ENCODE results near the gene SPRED3. TPM values are rescaled to one million over a fixed set of nuclear protein-coding genes. Genes with fewer than 3 reads are reported as not detected.
A peak's percentile ranks its signal among the peaks of the same experiment; 100 is the strongest.

SPRED3 gene
- total and polyA plus RNA-seq, 4 experiments from 2014 or later = 0.07 to 3.8 (median 3.0) TPM; not detected in 1

DNA sequence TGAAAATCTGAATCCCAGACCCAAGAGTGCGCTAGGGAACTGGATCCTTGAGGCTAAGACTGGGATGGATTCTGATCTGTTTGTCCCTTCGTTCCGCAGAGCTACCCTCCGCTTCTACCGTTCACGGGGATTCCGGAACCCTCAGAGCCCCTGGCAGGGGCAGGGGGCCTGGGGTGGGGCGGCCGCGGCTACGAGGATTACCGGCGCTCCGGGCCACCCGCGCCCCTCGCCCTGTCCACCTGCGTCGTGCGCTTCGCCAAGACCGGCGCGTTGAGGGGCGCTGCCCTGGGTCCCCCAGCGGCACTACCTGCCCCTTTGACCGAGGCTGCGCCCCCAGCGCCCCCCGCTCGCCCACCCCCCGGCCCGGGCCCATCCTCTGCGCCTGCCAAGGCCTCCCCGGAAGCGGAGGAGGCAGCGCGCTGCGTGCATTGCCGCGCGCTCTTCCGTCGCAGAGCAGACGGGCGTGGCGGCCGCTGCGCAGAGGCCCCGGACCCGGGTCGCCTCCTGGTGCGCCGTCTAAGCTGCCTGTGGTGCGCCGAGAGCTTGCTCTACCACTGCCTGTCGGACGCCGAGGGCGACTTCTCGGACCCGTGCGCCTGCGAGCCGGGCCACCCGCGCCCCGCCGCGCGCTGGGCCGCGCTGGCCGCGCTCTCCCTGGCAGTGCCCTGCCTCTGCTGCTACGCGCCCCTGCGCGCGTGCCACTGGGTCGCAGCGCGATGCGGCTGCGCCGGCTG lies 7.1 kb downstream of the SPRED3 start:
- Histone ChIP-seq H3K9me3 (ENCODE audit: control insufficient read depth in 1 of 2, low read length in 2 of 2) (no peaks in the 10 kb centered on the region), H3K36me3 (ENCODE audit: insufficient read depth, low read length) (no peaks in the 10 kb centered on the region), H3K27ac (ENCODE audit: low read depth, low read length) (peak overlapping the region; percentile 3), H3K4me3 (ENCODE audit: low read length in 2 of 2) (peak overlapping the region; percentile 29 to 51), H3K27me3 (ENCODE audit: insufficient read depth, low read length) (no peaks in the 10 kb centered on the region), H3K4me1 (ENCODE audit: insufficient read depth, low read length) (peaks cover 24% of the 10 kb centered on the region)
- Mint-ChIP-seq H3K4me1 (peaks cover 7 to 36% (median 21%) of the 10 kb centered on the region in 4 donors), H3K4me3 (peak overlapping the region; percentile 70 to 85 (median 80)), H3K27ac (peak overlapping the region; percentile 32 to 89 (median 81)), H3K27me3 (no peaks in the 10 kb centered on the region), H3K9me3 (no peaks in the 10 kb centered on the region), H3K36me3 (no peaks in the 10 kb centered on the region)
- ChIA-PET POLR2A (ENCODE audit: partially characterized antibody) (interaction anchor here (1.0 to 3.2 kb wide), 16 partner anchors 8 to 939 kb away, joined by 3 to 39 read pairs (median 5); partner anchors contain the start of genes ACTN4, EIF3K, FAM98C and GGN), CTCF (ENCODE audit: partially characterized antibody) (interaction anchor here (1.9 to 2.2 kb wide), 2 partner anchors 8 to 21 kb away, joined by 4 to 14 read pairs; partner anchors contain the start of genes FAM98C and PSMD8)
- peak in 4 of 5 donors; percentile 48 to 63 (median 58) for DNase-seq
- intact Hi-C loops (cut with micrococcal nuclease) = no loop called here

DNA sequence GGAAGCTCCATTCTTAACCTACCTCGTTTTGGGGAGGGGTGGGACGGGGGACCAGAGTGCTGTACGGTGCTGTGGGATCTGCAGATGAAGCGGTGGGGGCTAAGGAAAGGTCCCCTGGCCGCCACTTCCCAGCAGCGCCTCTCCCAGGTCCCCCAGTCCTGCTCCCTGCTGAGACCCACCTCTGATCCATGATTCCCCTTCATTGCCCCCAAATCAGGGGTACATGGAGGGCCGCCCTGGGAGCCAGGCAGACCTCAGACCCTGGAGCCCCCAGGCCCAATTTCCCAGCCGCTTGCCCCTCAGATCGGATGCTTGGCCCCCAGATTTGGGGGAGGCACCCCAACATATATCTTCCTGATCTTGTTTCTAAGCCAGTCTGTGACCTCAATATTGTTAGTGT lies 10.6 kb downstream of the SPRED3 start:
- Mint-ChIP-seq H3K27ac (no peak overlapping the region), H3K36me3 (peaks cover 0 to 4% of the 10 kb centered on the region in 2 donors), H3K4me3 (no peak overlapping the region), H3K27me3 (no peaks in the 10 kb centered on the region), H3K4me1 (peaks cover 12 to 37% (median 22%) of the 10 kb centered on the region in 4 donors), H3K9me3 (no peaks in the 10 kb centered on the region)
- intact Hi-C loops (cut with micrococcal nuclease) = no loop called here
- no peaks in the 10 kb centered on the region for H3K27me3 ChIP-seq (ENCODE audit: insufficient read depth, low read length)
- H3K27ac ChIP-seq (ENCODE audit: low read depth, low read length) = no peak overlapping the region
- DNase-seq = no peak
- no peaks in the 10 kb centered on the region for H3K9me3 ChIP-seq (ENCODE audit: control insufficient read depth in 1 of 2, low read length in 2 of 2)
- POLR2A ChIA-PET (ENCODE audit: partially characterized antibody) = no interaction called here
- H3K4me3 ChIP-seq (ENCODE audit: low read length in 2 of 2) = no peak overlapping the region
- CTCF ChIA-PET (ENCODE audit: partially characterized antibody) = no interaction called here
- H3K4me1 ChIP-seq (ENCODE audit: insufficient read depth, low read length) = peaks cover 27% of the 10 kb centered on the region
- H3K36me3 ChIP-seq (ENCODE audit: insufficient read depth, low read length) = no peaks in the 10 kb centered on the region

DNA sequence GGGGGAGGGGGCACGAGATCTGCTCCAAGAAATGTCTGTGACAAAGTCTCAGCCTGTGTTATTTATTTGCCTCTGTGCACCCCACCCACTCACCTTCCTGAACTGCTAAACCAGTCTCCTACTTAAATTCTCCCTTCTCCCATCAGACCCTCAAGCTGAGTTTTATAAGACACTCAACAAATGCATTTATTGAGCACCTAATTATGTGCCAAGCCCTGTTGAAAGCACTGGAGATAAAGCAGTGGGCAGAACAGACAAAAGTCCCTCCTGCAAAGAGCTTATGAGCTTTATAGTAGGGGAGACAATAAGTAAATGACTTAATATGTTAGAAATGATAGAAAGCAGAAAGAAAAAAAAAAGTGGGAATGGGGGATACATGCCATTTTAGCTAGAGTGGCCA lies 11.0 kb downstream of the SPRED3 start:
- Mint-ChIP-seq H3K27ac (peak overlapping the region in 1 of 7 donors; percentile 58), H3K4me1 (peaks cover 13 to 36% (median 22%) of the 10 kb centered on the region in 4 donors), H3K9me3 (no peaks in the 10 kb centered on the region), H3K4me3 (no peak overlapping the region), H3K27me3 (no peaks in the 10 kb centered on the region), H3K36me3 (peaks cover 0 to 4% of the 10 kb centered on the region in 2 donors)
- no peak overlapping the region for H3K4me3 ChIP-seq (ENCODE audit: low read length in 2 of 2)
- H3K9me3 ChIP-seq (ENCODE audit: control insufficient read depth in 1 of 2, low read length in 2 of 2) = no peaks in the 10 kb centered on the region
- no peak for DNase-seq
- H3K27me3 ChIP-seq (ENCODE audit: insufficient read depth, low read length) = no peaks in the 10 kb centered on the region
- intact Hi-C loops (cut with micrococcal nuclease) = no loop called here
- ChIA-PET POLR2A (ENCODE audit: partially characterized antibody) (interaction anchor here (0.6 to 1.3 kb wide), 2 partner anchors 12 to 370 kb away, joined by 3 to 5 read pairs; partner anchors contain the start of gene GGN), CTCF (ENCODE audit: partially characterized antibody) (interaction anchor here (1.5 kb wide), 1 partner anchor 531 kb away, joined by 8 read pairs; the partner anchor contains the start of genes MRPS12 and SARS2)
- H3K4me1 ChIP-seq (ENCODE audit: insufficient read depth, low read length) = peaks cover 27% of the 10 kb centered on the region
- no peak overlapping the region for H3K27ac ChIP-seq (ENCODE audit: low read depth, low read length)
- no peaks in the 10 kb centered on the region for H3K36me3 ChIP-seq (ENCODE audit: insufficient read depth, low read length)

DNA sequence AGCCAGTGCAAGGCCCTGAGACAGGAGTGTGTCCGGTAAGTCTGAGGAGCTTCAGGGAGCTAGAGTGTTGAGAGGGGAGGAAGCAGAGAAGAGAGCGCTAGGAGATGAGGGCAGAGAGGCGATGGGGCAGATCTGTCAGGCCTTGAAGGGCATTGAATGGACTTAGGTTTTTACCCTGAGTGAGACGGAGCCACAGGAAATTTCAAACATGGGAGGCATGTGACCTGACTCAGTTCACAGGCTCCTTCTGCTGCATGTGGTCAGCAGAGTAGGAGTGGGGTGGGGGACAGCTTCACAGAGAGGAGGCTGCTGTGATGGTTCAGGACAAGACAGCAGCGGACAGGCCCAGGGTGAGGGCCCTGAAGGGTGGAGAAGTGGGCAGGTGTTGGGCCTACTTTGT lies 11.9 kb downstream of the SPRED3 start:
- Mint-ChIP-seq H3K27me3 (no peaks in the 10 kb centered on the region), H3K27ac (peak overlapping the region in 4 of 7 donors; percentile 13 to 73 (median 58)), H3K36me3 (peaks cover 0 to 7% of the 10 kb centered on the region in 2 donors), H3K4me1 (peaks cover 8 to 30% (median 21%) of the 10 kb centered on the region in 4 donors), H3K9me3 (no peaks in the 10 kb centered on the region), H3K4me3 (peak overlapping the region in 1 of 8 donors; percentile 1)
- no peak for DNase-seq
- intact Hi-C loops (cut with micrococcal nuclease) = loop anchor here (5.0 kb wide), 1 partner anchor 332 kb away; no protein-coding TSS in a partner anchor
- Histone ChIP-seq H3K4me3 (ENCODE audit: low read length in 2 of 2) (no peak overlapping the region), H3K27ac (ENCODE audit: low read depth, low read length) (no peak overlapping the region), H3K27me3 (ENCODE audit: insufficient read depth, low read length) (no peaks in the 10 kb centered on the region), H3K4me1 (ENCODE audit: insufficient read depth, low read length) (peaks cover 26% of the 10 kb centered on the region), H3K36me3 (ENCODE audit: insufficient read depth, low read length) (no peaks in the 10 kb centered on the region), H3K9me3 (ENCODE audit: control insufficient read depth in 1 of 2, low read length in 2 of 2) (no peaks in the 10 kb centered on the region)
- ChIA-PET POLR2A (ENCODE audit: partially characterized antibody) (interaction anchor here (0.6 to 1.3 kb wide), 2 partner anchors 13 to 369 kb away, joined by 3 to 5 read pairs; partner anchors contain the start of gene GGN), CTCF (ENCODE audit: partially characterized antibody) (interaction anchor here (1.5 kb wide), 1 partner anchor 530 kb away, joined by 8 read pairs; the partner anchor contains the start of genes MRPS12 and SARS2)

DNA sequence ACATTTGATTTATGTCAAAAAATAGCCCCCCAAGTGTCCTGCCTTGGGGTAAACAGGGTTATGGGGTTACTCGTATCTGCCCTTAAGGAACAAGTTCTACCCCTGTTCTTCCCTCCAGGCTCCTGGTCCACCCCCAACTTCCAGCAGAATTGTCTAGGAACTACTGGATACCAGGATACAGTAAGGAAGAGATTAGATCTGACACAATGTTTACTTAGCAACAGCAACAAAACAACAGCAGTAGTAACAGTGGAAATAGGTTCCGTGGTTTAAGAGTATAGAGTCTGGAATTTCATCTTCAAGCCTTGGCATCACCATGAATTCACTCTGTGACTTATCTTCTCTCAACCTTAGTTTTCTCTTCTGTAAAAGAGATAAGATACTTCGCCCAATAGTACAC lies 12.7 kb downstream of the SPRED3 start:
- Mint-ChIP-seq H3K27ac (peak overlapping the region in 3 of 7 donors; percentile 11 to 88 (median 35)), H3K4me1 (peaks cover 8 to 30% (median 21%) of the 10 kb centered on the region in 4 donors), H3K9me3 (no peaks in the 10 kb centered on the region), H3K36me3 (peaks cover 0 to 10% of the 10 kb centered on the region in 2 donors), H3K27me3 (no peaks in the 10 kb centered on the region), H3K4me3 (peak overlapping the region in 1 of 8 donors; percentile 22)
- Histone ChIP-seq H3K27me3 (ENCODE audit: insufficient read depth, low read length) (no peaks in the 10 kb centered on the region), H3K36me3 (ENCODE audit: insufficient read depth, low read length) (no peaks in the 10 kb centered on the region), H3K4me1 (ENCODE audit: insufficient read depth, low read length) (peaks cover 23% of the 10 kb centered on the region), H3K27ac (ENCODE audit: low read depth, low read length) (no peak overlapping the region), H3K9me3 (ENCODE audit: control insufficient read depth in 1 of 2, low read length in 2 of 2) (no peaks in the 10 kb centered on the region), H3K4me3 (ENCODE audit: low read length in 2 of 2) (no peak overlapping the region)
- intact Hi-C loops (cut with micrococcal nuclease) = loop anchor here (5.0 kb wide), 1 partner anchor 331 kb away; no protein-coding TSS in a partner anchor
- ChIA-PET POLR2A (ENCODE audit: partially characterized antibody) (interaction anchor here (1.3 to 4.5 kb wide), 3 partner anchors 13 to 529 kb away, joined by 5 to 77 read pairs (median 28); partner anchors contain the start of genes GGN, MRPS12, PSMD8 and SARS2), CTCF (ENCODE audit: partially characterized antibody) (interaction anchor here (1.5 kb wide), 1 partner anchor 529 kb away, joined by 8 read pairs; the partner anchor contains the start of genes MRPS12 and SARS2)
- DNase-seq = no peak

DNA sequence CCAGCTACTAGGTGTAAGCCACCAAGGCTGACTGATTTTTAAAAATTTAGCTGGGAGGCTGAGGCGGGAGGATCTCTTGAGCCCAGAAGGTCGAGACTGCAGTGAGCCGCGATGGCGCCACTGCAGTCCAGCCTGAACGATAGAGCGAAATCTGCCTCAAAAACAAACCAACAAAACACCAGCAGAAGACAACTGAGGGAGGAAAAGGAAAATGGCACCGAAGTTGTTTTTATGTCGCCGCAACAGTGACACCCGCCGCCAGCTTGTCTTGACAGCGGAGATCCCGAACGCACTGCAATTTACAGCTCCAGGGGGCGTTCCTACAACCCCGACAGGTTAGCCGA lies 14.1 kb downstream of the SPRED3 start:
- peaks cover 2 to 17% (median 13%) of the 10 kb centered on the region in 4 donors for H3K4me1 Mint-ChIP-seq
- H3K4me3 Mint-ChIP-seq = peak overlapping the region; percentile 89 to 95 (median 90)
- no peaks in the 10 kb centered on the region for H3K27me3 ChIP-seq (ENCODE audit: insufficient read depth, low read length)
- no peaks in the 10 kb centered on the region for H3K27me3 Mint-ChIP-seq
- peaks cover 5 to 14% of the 10 kb centered on the region in 2 donors for H3K36me3 Mint-ChIP-seq
- no peaks in the 10 kb centered on the region for H3K9me3 Mint-ChIP-seq
- CTCF ChIA-PET (ENCODE audit: partially characterized antibody) = interaction anchor here (0.6 to 4.1 kb wide), 58 partner anchors 8 to 677 kb away, joined by 3 to 47 read pairs (median 5); partner anchors contain the start of genes ACTN4, ECH1, EIF3K and GGN
- intact Hi-C loops (cut with micrococcal nuclease) = loop anchor here (1.0 to 5.0 kb wide), 5 partner anchors 28 to 468 kb away; partner anchors contain the start of genes EIF3K and PSMD8
- POLR2A ChIA-PET (ENCODE audit: partially characterized antibody) = interaction anchor here (0.6 to 4.5 kb wide), 39 partner anchors 8 to 987 kb away, joined by 3 to 77 read pairs (median 5); partner anchors contain the start of genes ACTN4, CATSPERG, ECH1 and EIF3K
- no peaks in the 10 kb centered on the region for H3K9me3 ChIP-seq (ENCODE audit: control insufficient read depth in 1 of 2, low read length in 2 of 2)
- H3K36me3 ChIP-seq (ENCODE audit: insufficient read depth, low read length) = peaks cover 4% of the 10 kb centered on the region
- DNase-seq = no peak
- H3K27ac Mint-ChIP-seq = peak overlapping the region; percentile 88 to 97 (median 96)
- H3K27ac ChIP-seq (ENCODE audit: low read depth, low read length) = peak overlapping the region; percentile 61
- peaks cover 15% of the 10 kb centered on the region for H3K4me1 ChIP-seq (ENCODE audit: insufficient read depth, low read length)
- peak overlapping the region in 1 of 2 donors; percentile 71 for H3K4me3 ChIP-seq (ENCODE audit: low read length in 2 of 2)
